SH-SY5Y (cell line): ENCODE results near the gene VIT.

Source experiments
- GATA2 ChIP-seq: IDR thresholded peaks from 2 replicates; pipeline ENCODE4 v1.6.1; 2011; ENCODE audit warnings: mild to moderate bottlenecking, low read depth, low read length
- GATA3 ChIP-seq: IDR thresholded peaks from 2 replicates; pipeline ENCODE4 v1.6.1; 2011; ENCODE audit warnings: low read depth, mild to moderate bottlenecking, low read length, moderate library complexity

DNA sequence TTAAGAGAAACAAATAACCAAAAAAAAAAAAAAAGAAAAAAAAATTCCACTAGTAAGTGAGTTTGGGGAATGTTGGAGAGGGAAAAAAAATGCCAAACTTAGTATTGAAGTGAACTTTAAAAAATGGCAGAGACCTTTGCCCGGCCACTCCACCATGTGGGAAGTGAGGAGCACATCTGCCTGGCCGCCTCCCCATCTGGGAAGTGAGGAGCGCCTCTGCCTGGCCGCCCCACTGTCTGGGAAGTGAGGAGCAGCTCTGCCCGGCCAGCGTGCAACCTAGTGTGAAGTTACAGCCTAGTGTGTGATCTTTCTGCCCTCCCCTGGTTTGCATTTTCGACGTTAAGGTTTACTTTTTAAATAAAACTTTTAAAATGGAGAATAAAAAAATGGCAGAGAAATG lies 33.9 kb upstream of the VIT start:
- TF ChIP-seq GATA2 (no peak), GATA3 (no peak)
